ENCODE data around the gene DMD.

GRCh38 chrX:33210156-33210555, 1.2 kb downstream of the DMD start:
- TF ChIP-seq POLR2AphosphoS5 (IDR thresholded peaks at IDR 0.05; ENCODE audit: low read depth, low read length) (no peak), BCL3 (CRISPR knock-in tag; IDR thresholded peaks at IDR 0.05) (no peak), ZNF205 (CRISPR knock-in tag; IDR thresholded peaks at IDR 0.05) (no peak), POLR2G (IDR thresholded peaks at IDR 0.05; ENCODE audit: low read depth, low read length) (no peak), ZBTB2 (CRISPR knock-in tag; IDR thresholded peaks at IDR 0.05; ENCODE audit: low read depth) (no peak), MXI1 (IDR thresholded peaks at IDR 0.05; ENCODE audit: borderline replicate concordance, low read depth, low read length) (no peak), CTCF (CRISPR knock-in tag; IDR thresholded peaks at IDR 0.05) (no peak), U2AF1 (optimal IDR thresholded peaks at IDR 0.05; ENCODE audit: low read depth, low read length) (no peak)

Data from HepG2 (cell line).